DND-41 (cell line): ENCODE data around the gene LPCAT1.

Experiments
- ATAC-seq: fragments of 200-7000 bp; cut with Tn5 transposase; 3 replicates; pipeline ENCODE4 v1.9.1; 2021; ENCODE audit warnings: low read depth; ENCODE audit not compliant: insufficient read depth
- DNase-seq: peaks from one replicate; pipeline ENCODE4 v3.0.0-alpha.2; 2020
- H2AFZ ChIP-seq: 2 replicates; pipeline ENCODE4 v1.6.0; 2012; ENCODE audit warnings: low read depth, low read length
- H3K27ac ChIP-seq: 2 replicates; pipeline ENCODE4 v1.5.1; 2012; ENCODE audit warnings: low read length, inconsistent platforms
- H3K27me3 ChIP-seq: fragments of 200-600 bp; sonication (generic); 2 replicates; pipeline ENCODE4 v1.6.0; 2012; ENCODE audit warnings: low read length, mild to moderate bottlenecking, inconsistent platforms; ENCODE audit not compliant: insufficient read depth, poor library complexity
- H3K36me3 ChIP-seq: 2 replicates; pipeline ENCODE4 v1.5.1; 2012; ENCODE audit warnings: low read length, inconsistent platforms; ENCODE audit not compliant: insufficient read depth
- H3K4me1 ChIP-seq: 2 replicates; pipeline ENCODE4 v1.5.1; 2012; ENCODE audit warnings: mild to moderate bottlenecking, low read length; ENCODE audit not compliant: insufficient read depth
- H3K4me2 ChIP-seq: 2 replicates; pipeline ENCODE4 v1.6.0; 2012; ENCODE audit warnings: mild to moderate bottlenecking, moderate library complexity, low read length, inconsistent platforms; ENCODE audit not compliant: insufficient read depth
- H3K4me3 ChIP-seq, 2 experiments: fragments of 200-600 bp in 1 of 2; shearing (Covaris generic) in 1 of 2; 2 replicates each; pipeline ENCODE4 v1.5.1; 2012 to 2016; ENCODE audit warnings: inconsistent platforms in 2 of 2, low read length in 2 of 2, mild to moderate bottlenecking in 2 of 2, low read depth in 1 of 2, moderate library complexity in 1 of 2
- H3K79me2 ChIP-seq: 2 replicates; pipeline ENCODE4 v1.6.0; 2012; ENCODE audit warnings: low read length, inconsistent platforms; ENCODE audit not compliant: insufficient read depth
- H3K9ac ChIP-seq: 2 replicates; pipeline ENCODE4 v1.6.0; 2012; ENCODE audit warnings: low read depth, mild to moderate bottlenecking, inconsistent platforms, low read length, moderate library complexity
- H3K9me3 ChIP-seq: 2 replicates; pipeline ENCODE4 v1.5.1; 2012; ENCODE audit warnings: low read length, moderate library complexity, mild to moderate bottlenecking, inconsistent platforms; ENCODE audit not compliant: insufficient read depth, severe bottlenecking
- H4K20me1 ChIP-seq: 2 replicates; pipeline ENCODE4 v1.6.0; 2012; ENCODE audit warnings: low read length; ENCODE audit not compliant: insufficient read depth
- EZH2 ChIP-seq: IDR thresholded peaks from 3 replicates; pipeline ENCODE4 v1.6.1; 2012; ENCODE audit warnings: borderline replicate concordance, low read depth, mild to moderate bottlenecking, moderate library complexity, low read length, inconsistent platforms; ENCODE audit not compliant: severe bottlenecking
- TF ChIP-seq, protein P1 (sequence below): IDR thresholded peaks from 2 replicates; pipeline ENCODE4 v1.5.1; 2012; ENCODE audit warnings: borderline replicate concordance, low read length, moderate library complexity, mild to moderate bottlenecking; ENCODE audit not compliant: poor library complexity, severe bottlenecking; ENCODE audit errors: extremely low read depth

Gene LPCAT1

GRCh38 chr5:1483856-1484729 lies 39.7 kb downstream of the LPCAT1 start:
- TF ChIP-seq, protein P1, sequence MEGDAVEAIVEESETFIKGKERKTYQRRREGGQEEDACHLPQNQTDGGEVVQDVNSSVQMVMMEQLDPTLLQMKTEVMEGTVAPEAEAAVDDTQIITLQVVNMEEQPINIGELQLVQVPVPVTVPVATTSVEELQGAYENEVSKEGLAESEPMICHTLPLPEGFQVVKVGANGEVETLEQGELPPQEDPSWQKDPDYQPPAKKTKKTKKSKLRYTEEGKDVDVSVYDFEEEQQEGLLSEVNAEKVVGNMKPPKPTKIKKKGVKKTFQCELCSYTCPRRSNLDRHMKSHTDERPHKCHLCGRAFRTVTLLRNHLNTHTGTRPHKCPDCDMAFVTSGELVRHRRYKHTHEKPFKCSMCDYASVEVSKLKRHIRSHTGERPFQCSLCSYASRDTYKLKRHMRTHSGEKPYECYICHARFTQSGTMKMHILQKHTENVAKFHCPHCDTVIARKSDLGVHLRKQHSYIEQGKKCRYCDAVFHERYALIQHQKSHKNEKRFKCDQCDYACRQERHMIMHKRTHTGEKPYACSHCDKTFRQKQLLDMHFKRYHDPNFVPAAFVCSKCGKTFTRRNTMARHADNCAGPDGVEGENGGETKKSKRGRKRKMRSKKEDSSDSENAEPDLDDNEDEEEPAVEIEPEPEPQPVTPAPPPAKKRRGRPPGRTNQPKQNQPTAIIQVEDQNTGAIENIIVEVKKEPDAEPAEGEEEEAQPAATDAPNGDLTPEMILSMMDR: no peak
- no peak for TF ChIP-seq EZH2
- ATAC-seq (no peak), DNase-seq (no peak)
- no peaks in the 10 kb centered on the region for H3K79me2 ChIP-seq
- H3K36me3 ChIP-seq: peaks cover 89% of the 10 kb centered on the region
- H3K4me1 ChIP-seq: no peaks in the 10 kb centered on the region
- no peak overlapping the region for H2AFZ ChIP-seq
- H4K20me1 ChIP-seq: peaks cover 32% of the 10 kb centered on the region
- no peak overlapping the region for H3K27ac ChIP-seq
- no peak overlapping the region for H3K9ac ChIP-seq
- no peak overlapping the region for H3K4me2 ChIP-seq
- H3K27me3 ChIP-seq: no peaks in the 10 kb centered on the region
- H3K9me3 ChIP-seq: no peaks in the 10 kb centered on the region
- no peak overlapping the region for H3K4me3 ChIP-seq

GRCh38 chr5:1483064-1483463 lies 40.7 kb downstream of the LPCAT1 start:
- H3K36me3 ChIP-seq: peaks cover 88% of the 10 kb centered on the region
- H4K20me1 ChIP-seq: peaks cover 32% of the 10 kb centered on the region
- no peak overlapping the region for H3K4me2 ChIP-seq
- no peaks in the 10 kb centered on the region for H3K27me3 ChIP-seq
- H2AFZ ChIP-seq: no peak overlapping the region
- H3K9me3 ChIP-seq: no peaks in the 10 kb centered on the region
- TF ChIP-seq, protein P1: no peak
- no peak for TF ChIP-seq EZH2
- H3K4me1 ChIP-seq: no peaks in the 10 kb centered on the region
- H3K27ac ChIP-seq: no peak overlapping the region
- H3K4me3 ChIP-seq: no peak overlapping the region
- ATAC-seq (no peak), DNase-seq (no peak)
- H3K9ac ChIP-seq: no peak overlapping the region
- H3K79me2 ChIP-seq: no peaks in the 10 kb centered on the region

DNA sequence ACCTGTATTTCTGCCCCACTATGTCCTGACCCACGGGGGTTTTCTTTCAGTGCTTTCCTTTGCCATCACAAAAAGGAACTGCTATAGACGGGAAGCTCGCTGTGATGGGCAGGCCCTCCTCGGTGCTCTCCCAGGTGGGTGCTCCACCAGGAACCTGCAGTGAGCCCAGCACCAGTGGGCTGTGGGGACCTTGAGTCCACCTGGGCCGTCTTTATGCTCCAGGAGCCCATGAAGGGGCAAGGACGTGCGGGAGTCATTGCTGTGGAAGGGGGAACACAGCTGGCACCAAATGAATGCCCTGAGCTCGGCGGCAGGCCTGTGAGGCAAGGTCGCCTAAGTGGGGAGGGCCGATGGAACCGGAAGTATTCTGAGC lies 41.8 kb downstream of the LPCAT1 start:
- Histone ChIP-seq H3K4me2 (no peak overlapping the region), H3K36me3 (peaks cover 86% of the 10 kb centered on the region)
- DNase-seq: no peak

More for the DNA sequence above, 41.8 kb downstream of the LPCAT1 start:
- Histone ChIP-seq H3K79me2 (no peaks in the 10 kb centered on the region), H4K20me1 (peaks cover 33% of the 10 kb centered on the region), H3K4me3 (no peak overlapping the region), H2AFZ (no peak overlapping the region), H3K27ac (no peak overlapping the region), H3K9ac (no peak overlapping the region), H3K9me3 (no peaks in the 10 kb centered on the region), H3K27me3 (no peaks in the 10 kb centered on the region), H3K4me1 (no peaks in the 10 kb centered on the region)
- ATAC-seq: no peak
- TF ChIP-seq EZH2: no peak
- TF ChIP-seq, protein P1: no peak
